ENCODE results near the gene TMEM229A. TPM values are rescaled to one million over a fixed set of nuclear protein-coding genes. Genes with fewer than 3 reads are reported as not detected.

The TMEM229A gene
- polyA plus RNA-seq, 1 experiment, result not detected

- Histone ChIP-seq H3K27me3 (ENCODE audit: control insufficient read depth, insufficient read depth, low read length) (no peaks in the 10 kb centered on the region), H3K9me3 (ENCODE audit: control insufficient read depth, insufficient read depth, low read length) (no peaks in the 10 kb centered on the region), H3K27ac (ENCODE audit: low read depth, low read length) (no peak overlapping the region), H3K4me3 (ENCODE audit: low read depth, low read length) (no peak overlapping the region)
- ChIA-PET CTCF (no interaction called here), POLR2A (no interaction called here)
- TF ChIP-seq CTCF (IDR thresholded peaks at IDR 0.05; ENCODE audit: low read depth, low read length), result no peak
- DNase-seq (ENCODE audit: low read depth, low spot score), result no peak
Observed at GRCh38 chr7:123987445-123987844, 45.4 kb downstream of the TMEM229A start.

Other genes starting within 250 kb of the TMEM229A start
- gene HYAL4, start 187.9 kb downstream of the TMEM229A start, polyA plus RNA-seq (2011; rRNA removed), result not detected in 2 replicates
- gene SPAM1, start 107.8 kb downstream of the TMEM229A start, polyA plus RNA-seq (2011; rRNA removed), result not detected in 2 replicates

Measured in AG04450 (cell line).